SU-DHL-6 (cell line): ENCODE data around the gene THSD7A.

Experiments
- H2AFZ ChIP-seq: fragments of 200-600 bp; sonication (generic); 2 replicates; pipeline ENCODE4 v1.6.1; 2014; ENCODE audit warnings: low read depth, mild to moderate bottlenecking, moderate library complexity, mixed read lengths, antibody characterized with exemption, low read length; ENCODE audit not compliant: severe bottlenecking
- H3F3A ChIP-seq: fragments of 200-600 bp; shearing (Covaris generic); 2 replicates; pipeline ENCODE4 v1.6.0; 2016; ENCODE audit warnings: antibody characterized with exemption, mild to moderate bottlenecking; ENCODE audit not compliant: insufficient read depth
- H3K27ac ChIP-seq: fragments of 200-600 bp; sonication (generic); 2 replicates; pipeline ENCODE4 v1.5.1; 2016; ENCODE audit warnings: low read depth, mild to moderate bottlenecking, low read length, moderate library complexity, mixed read lengths
- H3K27me3 ChIP-seq: fragments of 200-600 bp; sonication (generic), shearing (Covaris generic); 2 replicates; pipeline ENCODE4 v1.6.0; 2014; ENCODE audit warnings: mild to moderate bottlenecking, low read length
- H3K36me3 ChIP-seq: fragments of 200-600 bp; sonication (generic); 2 replicates; pipeline ENCODE4 v1.6.1; 2014; ENCODE audit warnings: mild to moderate bottlenecking, low read length, mixed read lengths
- H3K4me2 ChIP-seq: fragments of 300-600, 200-600 bp; shearing (Covaris generic), sonication (generic); 2 replicates; pipeline ENCODE4 v1.6.0; 2014; ENCODE audit warnings: low read length, low read depth, mild to moderate bottlenecking; ENCODE audit not compliant: poor library complexity, severe bottlenecking
- H3K4me3 ChIP-seq: fragments of 200-600 bp; sonication (generic); 2 replicates; pipeline ENCODE4 v1.5.1; 2014; ENCODE audit warnings: antibody characterized with exemption, low read length, mild to moderate bottlenecking, mixed read lengths; ENCODE audit not compliant: insufficient read depth, poor library complexity, severe bottlenecking
- H3K79me2 ChIP-seq: fragments of 200-600 bp; sonication (generic); 2 replicates; pipeline ENCODE4 v1.6.1; 2014; ENCODE audit warnings: mild to moderate bottlenecking, low read length, moderate library complexity; ENCODE audit not compliant: insufficient read depth
- H3K9ac ChIP-seq: fragments of 200-600 bp; sonication (generic); 2 replicates; pipeline ENCODE4 v1.7.0; 2014; ENCODE audit warnings: mild to moderate bottlenecking, low read length
- H3K9me2 ChIP-seq: fragments of 200-600 bp; sonication (generic); replicated peaks from 2 replicates; pipeline ENCODE4 v1.6.1; 2014; ENCODE audit warnings: low read length; ENCODE audit not compliant: insufficient read depth
- H3K9me3 ChIP-seq: fragments of 200-600 bp; sonication (generic); 2 replicates; pipeline ENCODE4 v1.6.1; 2014; ENCODE audit warnings: low read length, mixed read lengths; ENCODE audit not compliant: insufficient read depth
- H4K20me1 ChIP-seq: fragments of 200-600 bp; sonication (generic); 2 replicates; pipeline ENCODE4 v1.6.1; 2014; ENCODE audit warnings: low read depth, mild to moderate bottlenecking, antibody characterized with exemption, low read length, moderate library complexity, mixed read lengths
- EZH2phosphoT487 ChIP-seq: fragments of 200-600 bp; sonication (generic), shearing (Covaris generic); conservative IDR thresholded peaks from 2 replicates; pipeline ENCODE4 v1.6.1; 2018; ENCODE audit warnings: mild to moderate bottlenecking, antibody characterized with exemption, low read length, moderate library complexity, mixed read lengths
- TF ChIP-seq, protein P1 (sequence below): fragments of 200-600 bp; sonication (generic); IDR thresholded peaks from one replicate; pipeline ENCODE4 v1.5.1; 2017; ENCODE audit warnings: antibody characterized with exemption, mild to moderate bottlenecking, low read length, moderate library complexity; ENCODE audit not compliant: insufficient read depth, poor library complexity, severe bottlenecking

The THSD7A gene

DNA sequence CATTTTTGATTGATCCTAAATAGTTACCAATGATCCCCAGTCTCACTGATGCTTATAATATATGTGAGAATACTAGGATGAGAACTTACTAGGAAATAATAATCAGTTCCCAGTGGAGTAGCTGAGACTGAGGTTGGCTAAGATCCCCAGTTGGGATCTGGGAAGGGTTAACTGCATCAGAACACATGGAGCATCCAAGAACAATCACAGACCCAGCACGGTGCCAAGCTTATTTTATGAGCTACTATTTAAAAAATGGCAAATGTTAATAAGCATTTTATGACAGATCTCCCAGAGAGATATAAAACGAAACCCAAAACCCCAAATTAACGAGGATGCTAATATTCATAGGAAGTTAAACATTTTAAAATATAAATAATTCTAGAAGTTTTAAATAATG lies 379.5 kb downstream of the THSD7A start:
- H3K9me3 ChIP-seq = no peaks in the 10 kb centered on the region
- no peak for TF ChIP-seq EZH2phosphoT487
- TF ChIP-seq, protein P1, sequence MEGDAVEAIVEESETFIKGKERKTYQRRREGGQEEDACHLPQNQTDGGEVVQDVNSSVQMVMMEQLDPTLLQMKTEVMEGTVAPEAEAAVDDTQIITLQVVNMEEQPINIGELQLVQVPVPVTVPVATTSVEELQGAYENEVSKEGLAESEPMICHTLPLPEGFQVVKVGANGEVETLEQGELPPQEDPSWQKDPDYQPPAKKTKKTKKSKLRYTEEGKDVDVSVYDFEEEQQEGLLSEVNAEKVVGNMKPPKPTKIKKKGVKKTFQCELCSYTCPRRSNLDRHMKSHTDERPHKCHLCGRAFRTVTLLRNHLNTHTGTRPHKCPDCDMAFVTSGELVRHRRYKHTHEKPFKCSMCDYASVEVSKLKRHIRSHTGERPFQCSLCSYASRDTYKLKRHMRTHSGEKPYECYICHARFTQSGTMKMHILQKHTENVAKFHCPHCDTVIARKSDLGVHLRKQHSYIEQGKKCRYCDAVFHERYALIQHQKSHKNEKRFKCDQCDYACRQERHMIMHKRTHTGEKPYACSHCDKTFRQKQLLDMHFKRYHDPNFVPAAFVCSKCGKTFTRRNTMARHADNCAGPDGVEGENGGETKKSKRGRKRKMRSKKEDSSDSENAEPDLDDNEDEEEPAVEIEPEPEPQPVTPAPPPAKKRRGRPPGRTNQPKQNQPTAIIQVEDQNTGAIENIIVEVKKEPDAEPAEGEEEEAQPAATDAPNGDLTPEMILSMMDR = no peak
- no peaks in the 10 kb centered on the region for H3K36me3 ChIP-seq
- no peaks in the 10 kb centered on the region for H4K20me1 ChIP-seq
- no peak overlapping the region for H3K4me3 ChIP-seq
- H3K9me2 ChIP-seq = no peaks in the 10 kb centered on the region
- H2AFZ ChIP-seq = no peak overlapping the region
- H3F3A ChIP-seq = no peaks in the 10 kb centered on the region
- H3K4me2 ChIP-seq = no peak overlapping the region
- no peaks in the 10 kb centered on the region for H3K27me3 ChIP-seq
- H3K27ac ChIP-seq = no peak overlapping the region
- no peaks in the 10 kb centered on the region for H3K79me2 ChIP-seq
- H3K9ac ChIP-seq = no peak overlapping the region

DNA sequence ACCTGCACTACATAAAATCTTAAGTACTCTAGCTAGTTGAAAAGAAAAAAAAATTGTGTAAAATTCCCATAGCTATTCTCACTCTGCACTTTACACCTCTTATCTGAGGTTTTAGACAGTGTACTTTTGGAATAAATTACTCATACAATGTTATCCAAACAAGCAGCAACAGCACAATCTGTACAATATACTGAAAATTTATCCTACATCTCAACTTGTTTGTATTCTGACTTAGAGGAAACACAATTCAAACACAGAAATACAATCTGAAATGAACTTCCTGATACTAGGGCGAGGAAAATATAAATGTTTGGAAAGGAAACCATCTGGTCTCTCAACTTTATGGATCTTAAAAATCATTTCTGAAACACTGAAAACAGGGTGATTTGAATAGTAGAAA lies 381.7 kb downstream of the THSD7A start:
- H3K4me3 ChIP-seq = no peak overlapping the region
- H3F3A ChIP-seq = no peaks in the 10 kb centered on the region
- no peaks in the 10 kb centered on the region for H3K36me3 ChIP-seq
- H3K9me2 ChIP-seq = no peaks in the 10 kb centered on the region
- no peaks in the 10 kb centered on the region for H3K9me3 ChIP-seq
- no peaks in the 10 kb centered on the region for H4K20me1 ChIP-seq
- H3K27ac ChIP-seq = no peak overlapping the region
- no peaks in the 10 kb centered on the region for H3K79me2 ChIP-seq
- H2AFZ ChIP-seq = no peak overlapping the region
- H3K27me3 ChIP-seq = no peaks in the 10 kb centered on the region
- no peak overlapping the region for H3K4me2 ChIP-seq
- H3K9ac ChIP-seq = no peak overlapping the region
- TF ChIP-seq EZH2phosphoT487 = no peak
- TF ChIP-seq, protein P1 = no peak

DNA sequence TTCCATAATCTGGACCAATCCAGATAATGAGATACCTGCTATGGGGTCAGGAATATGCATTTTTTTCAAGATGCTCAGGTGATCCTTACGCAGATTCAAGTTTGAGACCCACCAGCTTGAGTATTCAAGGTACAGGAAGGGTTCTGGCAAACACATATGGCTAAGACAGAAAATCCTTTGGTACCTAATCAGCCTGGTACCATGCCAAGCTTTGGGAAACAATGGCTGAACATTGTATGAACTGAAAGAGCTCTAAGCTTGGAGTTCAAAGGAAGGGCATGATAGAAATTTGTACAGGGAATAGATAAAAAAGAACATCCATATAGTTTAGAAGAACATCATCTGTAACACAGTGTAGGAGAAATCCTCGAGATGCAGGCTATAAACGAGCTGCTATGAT lies 382.7 kb downstream of the THSD7A start:
- H2AFZ ChIP-seq = no peak overlapping the region
- H3K79me2 ChIP-seq = no peaks in the 10 kb centered on the region
- TF ChIP-seq, protein P1 = no peak
- TF ChIP-seq EZH2phosphoT487 = no peak

DNA sequence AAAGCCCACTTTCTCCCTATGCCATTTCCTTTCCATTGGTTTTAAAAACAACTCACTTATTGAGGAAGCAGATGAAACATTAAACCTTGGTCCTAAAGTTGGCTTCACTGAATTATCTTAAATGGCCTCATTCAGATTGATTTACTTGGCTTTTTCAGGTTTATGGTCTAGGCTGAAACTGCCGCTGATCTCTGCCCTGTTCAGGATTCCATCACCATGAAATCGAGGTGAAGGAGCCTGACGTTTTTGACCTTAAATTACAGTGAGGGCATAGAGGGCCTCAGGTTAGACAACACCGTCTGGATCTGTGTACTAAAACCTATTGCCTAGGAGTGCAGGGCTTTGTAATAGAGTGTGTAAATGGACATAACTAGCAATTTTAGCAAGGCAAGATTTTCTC lies 383.7 kb downstream of the THSD7A start:
- H3F3A ChIP-seq = no peaks in the 10 kb centered on the region
- H3K27ac ChIP-seq = no peak overlapping the region
- H3K27me3 ChIP-seq = no peaks in the 10 kb centered on the region
- H3K79me2 ChIP-seq = no peaks in the 10 kb centered on the region
- H3K9me3 ChIP-seq = no peaks in the 10 kb centered on the region
- H2AFZ ChIP-seq = no peak overlapping the region
- no peak overlapping the region for H3K9ac ChIP-seq
- no peaks in the 10 kb centered on the region for H3K9me2 ChIP-seq
- no peak overlapping the region for H3K4me3 ChIP-seq
- no peaks in the 10 kb centered on the region for H3K36me3 ChIP-seq
- TF ChIP-seq EZH2phosphoT487 = no peak
- TF ChIP-seq, protein P1 = no peak
- H4K20me1 ChIP-seq = no peaks in the 10 kb centered on the region
- no peak overlapping the region for H3K4me2 ChIP-seq

More for the DNA sequence above, 382.7 kb downstream of the THSD7A start:
- H3K9me3 ChIP-seq = no peaks in the 10 kb centered on the region
- H3F3A ChIP-seq = no peaks in the 10 kb centered on the region
- no peaks in the 10 kb centered on the region for H3K36me3 ChIP-seq
- no peaks in the 10 kb centered on the region for H3K27me3 ChIP-seq
- H3K9ac ChIP-seq = no peak overlapping the region
- no peak overlapping the region for H3K27ac ChIP-seq
- H4K20me1 ChIP-seq = no peaks in the 10 kb centered on the region
- no peaks in the 10 kb centered on the region for H3K9me2 ChIP-seq
- no peak overlapping the region for H3K4me2 ChIP-seq
- H3K4me3 ChIP-seq = no peak overlapping the region
